ENCODE data around the gene SEMA6C.

DNA sequence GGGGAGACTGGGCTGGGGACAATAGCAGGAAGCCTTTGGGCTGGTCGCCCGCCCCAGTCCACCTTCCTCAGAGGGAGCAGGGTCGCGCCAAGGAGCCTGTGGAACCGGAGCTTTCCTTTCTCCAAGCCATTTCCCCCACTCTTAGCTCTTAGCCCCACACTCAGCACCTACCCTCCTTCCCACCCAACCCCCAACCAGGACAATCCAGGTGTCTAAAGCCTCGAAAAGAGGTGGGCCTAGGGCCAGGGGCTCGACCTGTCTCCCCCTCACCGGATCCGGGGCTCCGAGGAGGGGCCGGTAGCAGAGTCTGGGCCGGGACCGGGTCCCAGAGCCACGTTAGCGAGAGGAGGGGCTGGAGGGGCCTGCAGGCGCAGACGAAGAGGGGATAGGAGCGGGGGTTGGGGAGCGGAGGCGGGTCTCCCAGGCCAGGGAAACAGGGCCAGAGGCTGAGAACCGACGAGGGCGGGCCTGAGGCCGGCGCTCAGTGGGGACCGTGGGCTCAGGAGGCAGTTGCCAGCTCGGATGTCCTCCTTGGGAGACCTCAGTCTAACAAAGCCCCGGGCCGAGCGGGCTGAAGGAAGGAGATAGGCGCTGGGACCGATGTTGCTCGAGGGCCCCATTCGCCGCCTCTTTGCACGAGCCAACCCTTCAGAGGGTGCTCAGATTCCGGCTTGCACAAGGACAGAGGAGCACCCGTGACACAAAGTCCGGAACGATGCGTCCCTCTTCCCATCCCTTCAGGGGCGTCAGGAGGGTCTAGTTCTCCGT lies 943 bp downstream of the SEMA6C start:
- TF ChIP-seq, protein P1, sequence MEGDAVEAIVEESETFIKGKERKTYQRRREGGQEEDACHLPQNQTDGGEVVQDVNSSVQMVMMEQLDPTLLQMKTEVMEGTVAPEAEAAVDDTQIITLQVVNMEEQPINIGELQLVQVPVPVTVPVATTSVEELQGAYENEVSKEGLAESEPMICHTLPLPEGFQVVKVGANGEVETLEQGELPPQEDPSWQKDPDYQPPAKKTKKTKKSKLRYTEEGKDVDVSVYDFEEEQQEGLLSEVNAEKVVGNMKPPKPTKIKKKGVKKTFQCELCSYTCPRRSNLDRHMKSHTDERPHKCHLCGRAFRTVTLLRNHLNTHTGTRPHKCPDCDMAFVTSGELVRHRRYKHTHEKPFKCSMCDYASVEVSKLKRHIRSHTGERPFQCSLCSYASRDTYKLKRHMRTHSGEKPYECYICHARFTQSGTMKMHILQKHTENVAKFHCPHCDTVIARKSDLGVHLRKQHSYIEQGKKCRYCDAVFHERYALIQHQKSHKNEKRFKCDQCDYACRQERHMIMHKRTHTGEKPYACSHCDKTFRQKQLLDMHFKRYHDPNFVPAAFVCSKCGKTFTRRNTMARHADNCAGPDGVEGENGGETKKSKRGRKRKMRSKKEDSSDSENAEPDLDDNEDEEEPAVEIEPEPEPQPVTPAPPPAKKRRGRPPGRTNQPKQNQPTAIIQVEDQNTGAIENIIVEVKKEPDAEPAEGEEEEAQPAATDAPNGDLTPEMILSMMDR (IDR thresholded peaks at IDR 0.05; ENCODE audit: low read depth, low read length, missing input control) = no peak
- TF ChIP-seq JUND (IDR thresholded peaks at IDR 0.05) (no peak), YY1 (IDR thresholded peaks at IDR 0.05) (no peak), TAF1 (conservative IDR thresholded peaks at IDR 0.05) (no peak), ATF3 (IDR thresholded peaks at IDR 0.05) (no peak), RXRA (IDR thresholded peaks at IDR 0.05) (no peak), EGR1 (IDR thresholded peaks at IDR 0.05; ENCODE audit: low read depth in 2 of 2) (no peak), RAD21 (IDR thresholded peaks at IDR 0.05) (no peak), GABPA (IDR thresholded peaks at IDR 0.05 in 1 of 2, conservative IDR thresholded peaks at IDR 0.05 in 1 of 2) (no peak)
- TF ChIP-seq, protein P2, sequence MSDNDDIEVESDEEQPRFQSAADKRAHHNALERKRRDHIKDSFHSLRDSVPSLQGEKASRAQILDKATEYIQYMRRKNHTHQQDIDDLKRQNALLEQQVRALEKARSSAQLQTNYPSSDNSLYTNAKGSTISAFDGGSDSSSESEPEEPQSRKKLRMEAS (IDR thresholded peaks at IDR 0.05) = no peak
- TF ChIP-seq, protein P3, sequence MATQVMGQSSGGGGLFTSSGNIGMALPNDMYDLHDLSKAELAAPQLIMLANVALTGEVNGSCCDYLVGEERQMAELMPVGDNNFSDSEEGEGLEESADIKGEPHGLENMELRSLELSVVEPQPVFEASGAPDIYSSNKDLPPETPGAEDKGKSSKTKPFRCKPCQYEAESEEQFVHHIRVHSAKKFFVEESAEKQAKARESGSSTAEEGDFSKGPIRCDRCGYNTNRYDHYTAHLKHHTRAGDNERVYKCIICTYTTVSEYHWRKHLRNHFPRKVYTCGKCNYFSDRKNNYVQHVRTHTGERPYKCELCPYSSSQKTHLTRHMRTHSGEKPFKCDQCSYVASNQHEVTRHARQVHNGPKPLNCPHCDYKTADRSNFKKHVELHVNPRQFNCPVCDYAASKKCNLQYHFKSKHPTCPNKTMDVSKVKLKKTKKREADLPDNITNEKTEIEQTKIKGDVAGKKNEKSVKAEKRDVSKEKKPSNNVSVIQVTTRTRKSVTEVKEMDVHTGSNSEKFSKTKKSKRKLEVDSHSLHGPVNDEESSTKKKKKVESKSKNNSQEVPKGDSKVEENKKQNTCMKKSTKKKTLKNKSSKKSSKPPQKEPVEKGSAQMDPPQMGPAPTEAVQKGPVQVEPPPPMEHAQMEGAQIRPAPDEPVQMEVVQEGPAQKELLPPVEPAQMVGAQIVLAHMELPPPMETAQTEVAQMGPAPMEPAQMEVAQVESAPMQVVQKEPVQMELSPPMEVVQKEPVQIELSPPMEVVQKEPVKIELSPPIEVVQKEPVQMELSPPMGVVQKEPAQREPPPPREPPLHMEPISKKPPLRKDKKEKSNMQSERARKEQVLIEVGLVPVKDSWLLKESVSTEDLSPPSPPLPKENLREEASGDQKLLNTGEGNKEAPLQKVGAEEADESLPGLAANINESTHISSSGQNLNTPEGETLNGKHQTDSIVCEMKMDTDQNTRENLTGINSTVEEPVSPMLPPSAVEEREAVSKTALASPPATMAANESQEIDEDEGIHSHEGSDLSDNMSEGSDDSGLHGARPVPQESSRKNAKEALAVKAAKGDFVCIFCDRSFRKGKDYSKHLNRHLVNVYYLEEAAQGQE (IDR thresholded peaks at IDR 0.05) = no peak
- TF ChIP-seq, protein P4, sequence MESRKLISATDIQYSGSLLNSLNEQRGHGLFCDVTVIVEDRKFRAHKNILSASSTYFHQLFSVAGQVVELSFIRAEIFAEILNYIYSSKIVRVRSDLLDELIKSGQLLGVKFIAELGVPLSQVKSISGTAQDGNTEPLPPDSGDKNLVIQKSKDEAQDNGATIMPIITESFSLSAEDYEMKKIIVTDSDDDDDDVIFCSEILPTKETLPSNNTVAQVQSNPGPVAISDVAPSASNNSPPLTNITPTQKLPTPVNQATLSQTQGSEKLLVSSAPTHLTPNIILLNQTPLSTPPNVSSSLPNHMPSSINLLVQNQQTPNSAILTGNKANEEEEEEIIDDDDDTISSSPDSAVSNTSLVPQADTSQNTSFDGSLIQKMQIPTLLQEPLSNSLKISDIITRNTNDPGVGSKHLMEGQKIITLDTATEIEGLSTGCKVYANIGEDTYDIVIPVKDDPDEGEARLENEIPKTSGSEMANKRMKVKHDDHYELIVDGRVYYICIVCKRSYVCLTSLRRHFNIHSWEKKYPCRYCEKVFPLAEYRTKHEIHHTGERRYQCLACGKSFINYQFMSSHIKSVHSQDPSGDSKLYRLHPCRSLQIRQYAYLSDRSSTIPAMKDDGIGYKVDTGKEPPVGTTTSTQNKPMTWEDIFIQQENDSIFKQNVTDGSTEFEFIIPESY (IDR thresholded peaks at IDR 0.05) = no peak

Data from liver (tissue), 3 donors.